ENCODE results near the gene SSBP4. TPM values are rescaled to one million over a fixed set of nuclear protein-coding genes. Genes with fewer than 3 reads are reported as not detected.

SSBP4 gene
- total and polyA plus RNA-seq, 12 donors, result 9.1 to 160 (median 73.7) TPM

GRCh38 chr19:18423258-18424020 is 4.2 kb downstream of the SSBP4 start:
- intact Hi-C loops (cut with DNase I), result no loop called here
- peak in 2 of 7 donors; percentile 22 to 69 for DNase-seq
- WGBS, 4 donors, result 83 to 86% (median 85%) methylated on average over 14 to 21 of the region's 21 CpGs
- Histone ChIP-seq H3K27me3 (no peaks in the 10 kb centered on the region), H3K4me3 (no peak overlapping the region), H3K4me1 (replicated peaks in 1 of 2) (peaks cover 20 to 42% of the 10 kb centered on the region in 2 donors), H3K9me3 (replicated peaks in 1 of 3) (no peaks in the 10 kb centered on the region), H3K27ac (peak overlapping the region in 1 of 5 donors; percentile 49), H3K36me3 (replicated peaks in 1 of 2) (no peaks in the 10 kb centered on the region)
- TF ChIP-seq, protein P1, sequence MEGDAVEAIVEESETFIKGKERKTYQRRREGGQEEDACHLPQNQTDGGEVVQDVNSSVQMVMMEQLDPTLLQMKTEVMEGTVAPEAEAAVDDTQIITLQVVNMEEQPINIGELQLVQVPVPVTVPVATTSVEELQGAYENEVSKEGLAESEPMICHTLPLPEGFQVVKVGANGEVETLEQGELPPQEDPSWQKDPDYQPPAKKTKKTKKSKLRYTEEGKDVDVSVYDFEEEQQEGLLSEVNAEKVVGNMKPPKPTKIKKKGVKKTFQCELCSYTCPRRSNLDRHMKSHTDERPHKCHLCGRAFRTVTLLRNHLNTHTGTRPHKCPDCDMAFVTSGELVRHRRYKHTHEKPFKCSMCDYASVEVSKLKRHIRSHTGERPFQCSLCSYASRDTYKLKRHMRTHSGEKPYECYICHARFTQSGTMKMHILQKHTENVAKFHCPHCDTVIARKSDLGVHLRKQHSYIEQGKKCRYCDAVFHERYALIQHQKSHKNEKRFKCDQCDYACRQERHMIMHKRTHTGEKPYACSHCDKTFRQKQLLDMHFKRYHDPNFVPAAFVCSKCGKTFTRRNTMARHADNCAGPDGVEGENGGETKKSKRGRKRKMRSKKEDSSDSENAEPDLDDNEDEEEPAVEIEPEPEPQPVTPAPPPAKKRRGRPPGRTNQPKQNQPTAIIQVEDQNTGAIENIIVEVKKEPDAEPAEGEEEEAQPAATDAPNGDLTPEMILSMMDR (IDR thresholded peaks at IDR 0.05), result no peak
- TF ChIP-seq POLR2A (IDR thresholded peaks at IDR 0.05), result no peak

GRCh38 chr19:18424122-18424889 is 5.1 kb downstream of the SSBP4 start:
- TF ChIP-seq, protein P1 (IDR thresholded peaks at IDR 0.05), result no peak
- TF ChIP-seq POLR2A (IDR thresholded peaks at IDR 0.05), result no peak
- Histone ChIP-seq H3K9me3 (replicated peaks in 1 of 3) (no peaks in the 10 kb centered on the region), H3K4me3 (no peak overlapping the region), H3K27me3 (no peaks in the 10 kb centered on the region), H3K36me3 (replicated peaks in 1 of 2) (no peaks in the 10 kb centered on the region), H3K4me1 (replicated peaks in 1 of 2) (peaks cover 20 to 45% of the 10 kb centered on the region in 2 donors), H3K27ac (peak overlapping the region in 1 of 5 donors; percentile 53)
- intact Hi-C loops (cut with DNase I), result no loop called here
- 74 to 83% (median 80%) methylated on average over 21 to 22 of the region's 22 CpGs for WGBS, 4 donors
- DNase-seq, result peak in 3 of 7 donors; percentile 15 to 30 (median 27)

GRCh38 chr19:18424890-18425514 is 5.8 kb downstream of the SSBP4 start:
- intact Hi-C loops (cut with DNase I), result no loop called here
- TF ChIP-seq POLR2A (IDR thresholded peaks at IDR 0.05), result no peak
- TF ChIP-seq, protein P1 (IDR thresholded peaks at IDR 0.05), result no peak
- 82 to 89% (median 83%) methylated on average over 11 to 17 of the region's 17 CpGs for WGBS, 4 donors
- H3K36me3 ChIP-seq (replicated peaks in 1 of 2), result no peaks in the 10 kb centered on the region
- H3K4me1 ChIP-seq (replicated peaks in 1 of 2), result peaks cover 22 to 50% of the 10 kb centered on the region in 2 donors
- peak overlapping the region in 2 of 5 donors; percentile 53 to 63 for H3K27ac ChIP-seq
- DNase-seq, result peak in 1 of 7 donors; percentile 23
- no peaks in the 10 kb centered on the region for H3K9me3 ChIP-seq (replicated peaks in 1 of 3)
- H3K27me3 ChIP-seq, result no peaks in the 10 kb centered on the region
- H3K4me3 ChIP-seq, result no peak overlapping the region
